HG02798 (cell line): ENCODE data around the gene SLC25A52.
A peak's percentile ranks its signal among the peaks of the same experiment; 100 is the strongest.
"Not testable (repeated sequence)": the region's sequence is repeated elsewhere in the genome, so short reads cannot be mapped to it uniquely, and the experiment has no call there.

Source experiments
- ATAC-seq: cut with Tn5 transposase; IDR thresholded peaks from one replicate; pipeline ENCODE4 v1.9.1; 2021; ENCODE audit warnings: mild to moderate bottlenecking; ENCODE audit not compliant: unreplicated experiment, poor library complexity

SLC25A52 gene

DNA sequence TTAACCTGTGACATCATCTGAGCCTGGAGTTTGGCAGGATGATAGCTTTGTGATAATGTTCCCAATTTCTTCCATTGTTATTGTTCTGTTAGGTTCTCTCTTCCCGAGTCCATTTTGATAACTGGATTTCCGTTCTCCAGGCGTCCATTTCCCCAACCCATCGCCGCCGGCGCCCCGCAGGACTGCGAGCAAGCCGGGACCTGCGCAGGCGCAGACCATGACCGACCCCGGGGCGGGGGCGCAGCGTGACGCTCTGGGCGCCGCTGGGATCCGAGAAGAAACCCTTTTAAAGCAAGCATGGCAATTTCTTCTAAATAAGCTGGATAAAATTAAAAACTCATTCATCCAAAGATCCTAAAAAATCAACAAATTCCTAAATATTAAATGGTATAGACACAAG, at the start of gene SLC25A52:
TSS of gene SLC25A52 (minus strand) at position 186 of the 400 bp plus-strand sequence. CDS start 219 bp downstream, outside the sequence.
- ATAC-seq, result no peak

DNA sequence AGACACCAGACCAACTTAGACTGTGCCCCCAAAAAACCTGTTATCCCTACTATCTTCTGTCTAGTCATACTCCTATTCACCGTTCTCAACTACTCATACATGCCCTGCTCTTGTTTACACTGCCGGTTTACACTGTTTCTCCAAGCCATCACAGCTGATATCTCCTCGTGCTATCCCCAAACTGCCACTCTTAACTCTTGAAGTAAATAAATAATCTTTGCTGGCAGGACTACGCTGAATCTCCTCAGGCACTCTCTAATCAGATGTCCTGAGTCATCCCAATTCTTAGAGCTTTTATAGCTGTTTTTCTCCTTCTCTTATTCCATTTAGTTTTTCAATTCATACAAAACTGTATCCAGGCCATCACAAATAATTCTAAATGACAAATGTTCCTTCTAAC, 48.4 kb upstream of the SLC25A52 start:
- ATAC-seq, result not testable (repeated sequence)

GRCh38 chr18:31801078-31801477, 40.4 kb upstream of the SLC25A52 start:
- no peak for ATAC-seq

GRCh38 chr18:31799257-31799656, 38.6 kb upstream of the SLC25A52 start:
- ATAC-seq, result not testable (repeated sequence)

DNA sequence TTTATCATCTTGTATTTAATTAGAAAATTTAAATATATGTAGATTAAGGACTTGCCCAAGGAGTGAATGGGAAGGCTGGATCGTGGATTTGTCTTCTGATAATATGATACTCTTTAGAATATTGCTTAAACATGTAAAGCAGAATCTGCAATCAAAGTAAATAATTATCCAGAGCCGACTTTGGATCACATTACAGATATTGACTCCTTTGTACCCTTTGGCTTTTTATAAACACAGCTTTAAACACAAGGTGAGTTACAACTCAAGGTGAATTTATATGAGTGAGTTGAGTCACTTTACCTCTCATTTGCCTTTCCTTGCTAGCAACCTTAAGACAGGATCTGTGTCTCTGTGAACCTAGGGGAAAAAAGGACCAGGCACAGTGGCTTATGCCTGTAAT, 37.7 kb upstream of the SLC25A52 start:
- no peak for ATAC-seq

GRCh38 chr18:31795747-31796146, 35.1 kb upstream of the SLC25A52 start:
- no peak for ATAC-seq

GRCh38 chr18:31793531-31793930, 32.9 kb upstream of the SLC25A52 start:
- ATAC-seq, result no peak

GRCh38 chr18:31792580-31792911, 31.9 kb upstream of the SLC25A52 start:
- no peak for ATAC-seq

- peak; percentile 91 for ATAC-seq
Measured at GRCh38 chr18:31791817-31792579, 31.3 kb upstream of the SLC25A52 start.

DNA sequence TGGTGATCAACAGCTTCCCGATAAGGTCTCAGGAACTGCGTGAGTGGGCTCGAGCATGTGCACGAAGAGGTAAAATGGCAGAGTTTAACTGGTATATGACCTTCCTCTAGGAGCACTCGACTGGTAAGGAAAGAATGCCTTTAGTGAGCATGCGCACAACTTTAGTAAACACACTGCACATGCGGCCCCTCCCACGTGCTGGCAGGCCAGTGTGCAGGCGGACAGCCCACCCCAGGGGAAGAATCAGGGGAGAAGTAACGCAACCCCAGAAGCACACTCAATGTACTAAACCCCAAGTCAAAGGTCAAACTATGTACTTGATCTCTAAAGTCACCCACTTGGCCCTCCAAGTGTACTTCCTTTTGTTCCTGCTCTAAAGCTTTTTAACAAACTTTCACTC, 28.7 kb upstream of the SLC25A52 start:
- no peak for ATAC-seq

DNA sequence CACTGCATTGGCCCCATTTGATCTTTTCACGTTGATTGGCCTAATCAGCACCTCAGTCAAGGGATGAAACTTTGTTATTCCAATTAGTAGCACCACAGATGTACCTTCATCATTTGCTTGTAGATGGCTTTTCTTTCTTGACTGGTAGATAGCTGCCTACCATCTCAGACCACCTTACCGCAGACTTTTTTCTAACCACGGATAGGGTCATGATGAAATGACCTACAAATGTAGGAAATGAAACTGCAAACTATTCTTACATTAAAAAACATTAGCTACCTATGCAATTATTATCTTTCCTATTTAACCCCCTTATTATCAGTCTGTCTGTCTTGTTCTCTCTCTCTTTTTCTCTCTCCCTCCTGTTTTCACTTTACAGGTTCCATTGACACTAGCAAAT, 22.4 kb upstream of the SLC25A52 start:
- no peak for ATAC-seq

- no peak for ATAC-seq
Measured at GRCh38 chr18:31778391-31778950, 17.8 kb upstream of the SLC25A52 start.

DNA sequence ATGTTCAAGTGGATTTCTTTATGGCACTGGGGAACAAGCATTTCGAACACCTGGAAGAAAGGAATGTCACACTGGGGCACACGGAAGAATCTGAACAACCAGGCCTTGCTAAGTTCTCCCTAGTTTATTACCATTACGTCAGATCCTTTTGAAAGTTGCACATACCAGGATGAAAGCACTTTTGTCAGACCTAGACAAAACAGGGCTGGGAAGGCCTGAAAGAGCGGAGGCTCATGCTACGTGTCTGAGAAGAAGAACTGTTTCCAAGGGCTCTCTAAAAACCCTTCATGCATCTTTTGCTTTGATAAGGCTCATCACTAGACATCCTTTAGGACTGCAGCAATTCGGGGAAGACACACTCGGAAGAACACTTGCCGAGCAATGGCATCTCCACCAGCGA, 15.4 kb upstream of the SLC25A52 start:
- ATAC-seq, result no peak

DNA sequence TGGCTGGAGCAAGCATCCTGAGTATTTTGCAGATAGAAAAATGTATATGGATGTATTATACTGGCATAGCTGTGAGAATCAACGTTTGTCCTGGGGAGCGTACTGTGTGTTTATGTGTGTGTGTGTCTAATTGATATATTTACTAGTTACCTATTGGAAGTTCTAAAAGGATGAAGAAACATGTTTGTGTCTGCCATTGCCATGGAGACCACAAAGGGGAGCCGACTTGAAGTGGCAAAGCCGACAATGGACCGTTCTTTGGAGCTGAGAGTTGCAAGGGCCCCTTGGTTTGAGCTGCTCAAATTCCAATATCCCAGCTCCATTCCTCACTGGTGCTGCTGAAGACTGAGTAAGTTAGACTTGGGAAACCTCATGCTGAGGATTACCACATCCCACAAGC, 14.3 kb upstream of the SLC25A52 start:
- no peak for ATAC-seq

- ATAC-seq, result peak; percentile 85
Measured at GRCh38 chr18:31774477-31774785, 13.8 kb upstream of the SLC25A52 start.

GRCh38 chr18:31773774-31774476, 13.2 kb upstream of the SLC25A52 start:
- ATAC-seq, result peak; percentile 45

GRCh38 chr18:31772699-31773098, 12.0 kb upstream of the SLC25A52 start:
- ATAC-seq, result no peak

- no peak for ATAC-seq
Measured at GRCh38 chr18:31750273-31750672, 10.4 kb downstream of the SLC25A52 start.

GRCh38 chr18:31746396-31746795, 14.3 kb downstream of the SLC25A52 start:
- no peak for ATAC-seq

DNA sequence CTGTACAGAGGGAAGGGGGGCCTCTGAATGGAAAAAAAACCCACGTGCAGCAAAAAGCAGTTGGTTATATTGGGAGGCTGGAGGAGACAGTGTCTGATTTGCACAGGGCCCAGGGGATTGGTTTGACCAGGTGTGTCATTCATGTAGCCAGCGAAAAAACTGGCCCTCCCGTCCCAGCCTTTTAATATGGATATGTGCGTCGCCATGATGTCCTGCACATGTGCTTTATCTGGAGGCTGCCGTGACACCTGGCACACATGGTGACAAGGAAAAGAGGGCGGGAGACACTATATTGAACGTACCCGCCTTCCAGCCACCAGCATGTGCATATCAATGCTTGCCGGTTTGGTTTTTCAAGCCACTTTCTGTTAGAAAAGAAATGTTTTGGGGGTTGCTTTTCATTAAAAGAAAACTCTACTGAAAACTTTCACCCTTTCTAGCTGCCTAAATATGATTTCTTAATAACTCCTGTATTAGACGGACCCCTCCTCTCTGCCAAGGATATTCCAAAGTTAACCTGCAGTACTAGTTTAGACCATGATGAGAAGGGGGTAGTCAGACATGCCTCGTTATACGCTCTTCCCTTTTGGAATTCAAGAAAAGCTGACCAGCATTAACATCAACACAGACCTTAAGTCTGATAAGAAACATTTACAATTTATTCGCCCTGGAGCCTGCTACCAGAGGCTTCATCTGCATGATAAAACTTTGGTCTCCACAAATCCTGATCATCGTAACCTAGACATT, 16.2 kb downstream of the SLC25A52 start:
- no peak for ATAC-seq

DNA sequence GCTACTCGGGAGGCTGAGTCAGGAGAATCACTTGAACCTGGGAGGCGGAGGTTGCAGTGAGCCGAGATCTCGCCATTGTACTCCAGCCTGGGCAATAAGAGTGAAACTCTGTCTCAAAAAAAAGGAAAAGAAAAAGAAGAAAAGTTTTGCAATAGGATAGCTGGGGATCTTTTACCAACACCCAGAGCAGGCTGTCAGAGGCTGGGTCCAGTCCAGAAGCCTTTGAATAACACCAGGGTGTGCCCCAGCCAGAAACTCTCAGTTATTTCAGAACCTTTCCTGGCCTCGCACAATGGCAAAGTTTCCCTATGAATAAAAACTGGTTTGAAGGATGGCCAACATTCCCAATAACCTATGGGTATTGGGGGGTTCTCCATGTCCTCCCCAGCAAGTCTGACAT, 17.1 kb downstream of the SLC25A52 start:
- not testable (repeated sequence) for ATAC-seq
